Ishikawa (cell line): Measurements from ENCODE around the gene AVP.

Source experiments
- CEBPB ChIP-seq: IDR thresholded peaks from 2 replicates; pipeline ENCODE4 v1.6.1; 2012
- CREB1 ChIP-seq: IDR thresholded peaks from 2 replicates; pipeline ENCODE4 v1.6.1; 2012; ENCODE audit warnings: low read depth
- EGR1 ChIP-seq: IDR thresholded peaks from 2 replicates; pipeline ENCODE4 v1.6.1; 2012
- EP300 ChIP-seq: IDR thresholded peaks from 2 replicates; pipeline ENCODE4 v1.6.1; 2012; ENCODE audit warnings: borderline replicate concordance
- FOXM1 ChIP-seq: IDR thresholded peaks from 2 replicates; pipeline ENCODE4 v1.6.1; 2012; ENCODE audit warnings: low read depth, borderline replicate concordance
- MAX ChIP-seq: IDR thresholded peaks from 2 replicates; pipeline ENCODE4 v1.6.1; 2012
- NFIC ChIP-seq: IDR thresholded peaks from 2 replicates; pipeline ENCODE4 v1.6.1; 2012
- RAD21 ChIP-seq: IDR thresholded peaks from 2 replicates; pipeline ENCODE4 v1.6.1; 2012; ENCODE audit warnings: low read depth
- REST ChIP-seq: IDR thresholded peaks from 2 replicates; pipeline ENCODE4 v1.6.1; 2012; ENCODE audit warnings: low read depth, mild to moderate bottlenecking
- TAF1 ChIP-seq: IDR thresholded peaks from 2 replicates; pipeline ENCODE4 v1.6.1; 2012; ENCODE audit warnings: low read depth, mild to moderate bottlenecking
- TCF12 ChIP-seq: IDR thresholded peaks from 2 replicates; pipeline ENCODE4 v1.6.1; 2012; ENCODE audit warnings: low read depth
- TEAD4 ChIP-seq: IDR thresholded peaks from 2 replicates; pipeline ENCODE4 v1.6.1; 2012
- USF1 ChIP-seq: IDR thresholded peaks from 2 replicates; pipeline ENCODE4 v1.6.1; 2012
- YY1 ChIP-seq: IDR thresholded peaks from 2 replicates; pipeline ENCODE4 v1.6.1; 2012; ENCODE audit warnings: low read depth
- ZBTB7A ChIP-seq: IDR thresholded peaks from 2 replicates; pipeline ENCODE4 v1.6.1; 2012; ENCODE audit warnings: low read depth

Gene AVP

GRCh38 chr20:3103369-3104032, 19.0 kb upstream of the AVP start:
- TF ChIP-seq TAF1 (no peak), CEBPB (no peak), TEAD4 (no peak), YY1 (no peak)

GRCh38 chr20:3102575-3103368, 18.2 kb upstream of the AVP start:
- TF ChIP-seq TCF12 (no peak), CREB1 (no peak), NFIC (no peak), FOXM1 (no peak)

GRCh38 chr20:3101737-3102574, 17.4 kb upstream of the AVP start:
- no peak for TF ChIP-seq RAD21
- TF ChIP-seq CREB1: no peak
- TF ChIP-seq EP300: no peak
- no peak for TF ChIP-seq ZBTB7A
- no peak for TF ChIP-seq YY1
- TF ChIP-seq TAF1: no peak
- no peak for TF ChIP-seq TCF12
- no peak for TF ChIP-seq USF1
- TF ChIP-seq TEAD4: no peak
- TF ChIP-seq CEBPB: no peak
- no peak for TF ChIP-seq FOXM1

- TF ChIP-seq CREB1: no peak
- TF ChIP-seq ZBTB7A: no peak
- TF ChIP-seq EP300: no peak
These were observed 16.7 kb upstream of the AVP start for GRCh38 chr20:3101251-3101650.

GRCh38 chr20:3100480-3100879, 16.0 kb upstream of the AVP start:
- no peak for TF ChIP-seq TCF12
- TF ChIP-seq REST: no peak
- TF ChIP-seq TEAD4: no peak
- no peak for TF ChIP-seq CEBPB
- no peak for TF ChIP-seq ZBTB7A
- no peak for TF ChIP-seq EGR1
- TF ChIP-seq NFIC: no peak
- no peak for TF ChIP-seq EP300
- no peak for TF ChIP-seq YY1
- TF ChIP-seq FOXM1: no peak
- TF ChIP-seq USF1: no peak
- TF ChIP-seq TAF1: no peak
- TF ChIP-seq RAD21: no peak
- no peak for TF ChIP-seq MAX

- TF ChIP-seq TAF1 (no peak), ZBTB7A (no peak), EP300 (no peak), FOXM1 (no peak), EGR1 (no peak), NFIC (no peak), TEAD4 (no peak), TCF12 (no peak), REST (no peak)
These were observed 10.5 kb upstream of the AVP start for GRCh38 chr20:3094848-3095629.
